H1 (cell line): Measurements from ENCODE around the gene ZNF512. TPM values are rescaled to one million over a fixed set of nuclear protein-coding genes. Genes with fewer than 3 reads are reported as not detected.
"Not testable (repeated sequence)": the region's sequence is repeated elsewhere in the genome, so short reads cannot be mapped to it uniquely, and the experiment has no call there.

Source experiments
- CTCF ChIA-PET: fragments of 300-600 bp; sonication (Branson Sonifier 250); formaldehyde crosslinking; loops from one replicate; lab custom pipeline; 2021; ENCODE audit not compliant: partially characterized antibody; lab: Charles Lee
- POLR2A ChIA-PET: fragments of 300-600 bp; sonication (Branson Sonifier 250); formaldehyde crosslinking; loops from one replicate; lab custom pipeline; 2021; ENCODE audit warnings: inconsistent platforms; ENCODE audit not compliant: partially characterized antibody; lab: Charles Lee
- DNase-seq, 2 experiments: peaks; one replicate each; pipeline versions ENCODE4 v3.0.0 to v3.0.0-alpha.2; 2010 to 2022; ENCODE audit warnings: low spot score in 2 of 2, low read depth in 1 of 2, mixed read lengths in 1 of 2
- FAIRE-seq: peaks from 2 replicates; lab custom pipeline; 2011; peaks lifted over from hg19 to GRCh38; lab: Jason Lieb, UNC
- H2AFZ ChIP-seq: 2 replicates; pipeline ENCODE4 v1.8.1; 2012; ENCODE audit warnings: low read length, inconsistent platforms
- H2AK5ac ChIP-seq: 2 replicates; pipeline ENCODE4 v1.6.1; 2013; ENCODE audit warnings: low read depth, low read length
- H2BK120ac ChIP-seq: replicated peaks from 2 replicates; pipeline ENCODE3; 2013; ENCODE audit warnings: low read depth, low read length, inconsistent platforms
- H2BK12ac ChIP-seq: 2 replicates; pipeline ENCODE4 v1.6.1; 2013; ENCODE audit warnings: low read depth, low read length
- H2BK15ac ChIP-seq: 2 replicates; pipeline ENCODE4 v1.6.1; 2013; ENCODE audit warnings: low read length
- H2BK20ac ChIP-seq: 2 replicates; pipeline ENCODE4 v1.6.1; 2013; ENCODE audit warnings: low read length
- H2BK5ac ChIP-seq: 2 replicates; pipeline ENCODE4 v1.6.1; 2013; ENCODE audit warnings: low read depth, low read length
- H3K14ac ChIP-seq: 2 replicates; pipeline ENCODE4 v1.6.1; 2013; ENCODE audit warnings: inconsistent platforms; ENCODE audit not compliant: insufficient read length
- H3K18ac ChIP-seq: 2 replicates; pipeline ENCODE4 v1.6.1; 2013; ENCODE audit warnings: low read length; ENCODE audit errors: extremely low read depth
- H3K23ac ChIP-seq: 2 replicates; pipeline ENCODE4 v1.6.1; 2013; ENCODE audit warnings: inconsistent platforms; ENCODE audit not compliant: insufficient read length
- H3K23me2 ChIP-seq: 2 replicates; pipeline ENCODE4 v1.6.1; 2013; ENCODE audit warnings: low read depth, low read length
- H3K27ac ChIP-seq: 2 replicates; pipeline ENCODE4 v1.6.1; 2011; ENCODE audit warnings: low read depth, low read length, inconsistent platforms
- H3K27me3 ChIP-seq, 4 experiments: replicated peaks in 1 of 4; 1 replicate in 1 of 4; 2 replicates in 3 of 4; pipeline versions ENCODE4 v1.6.1 to v1.8.1; 2011 to 2013; ENCODE audit warnings: low read length in 3 of 4, mild to moderate bottlenecking in 3 of 4, inconsistent platforms in 2 of 4, mixed read lengths in 2 of 4, moderate library complexity in 1 of 4; ENCODE audit not compliant: control insufficient read depth in 3 of 4, insufficient read depth in 3 of 4; ENCODE audit errors: extremely low read depth in 1 of 4
- H3K36me3 ChIP-seq, 4 experiments: 2 replicates each; pipeline versions ENCODE4 v1.6.1 to v1.8.1; 2011 to 2013; ENCODE audit warnings: mild to moderate bottlenecking in 4 of 4, low read length in 3 of 4, moderate library complexity in 2 of 4, control low read depth in 1 of 4, inconsistent platforms in 1 of 4; ENCODE audit not compliant: insufficient read depth in 4 of 4, control insufficient read depth in 2 of 4
- H3K4ac ChIP-seq: replicated peaks from 2 replicates; pipeline ENCODE3; 2013; ENCODE audit warnings: low read length, low read depth, mixed read lengths, inconsistent platforms; ENCODE audit not compliant: insufficient read length
- H3K4me1 ChIP-seq, 4 experiments: replicated peaks in 1 of 4; 1 replicate in 1 of 4; 2 replicates in 3 of 4; pipeline versions ENCODE4 v1.6.1 to v1.8.1; 2011 to 2013; ENCODE audit warnings: low read length in 3 of 4, inconsistent platforms in 2 of 4, mixed read lengths in 1 of 4; ENCODE audit not compliant: insufficient read depth in 4 of 4, control insufficient read depth in 3 of 4
- H3K4me2 ChIP-seq, 2 experiments: 2 replicates each; pipeline versions ENCODE4 v1.6.1 to v1.8.1; 2011 to 2013; ENCODE audit warnings: low read depth in 2 of 2, low read length in 2 of 2, control low read depth in 1 of 2, inconsistent platforms in 1 of 2, mild to moderate bottlenecking in 1 of 2; ENCODE audit not compliant: insufficient read depth in 1 of 2
- H3K4me3 ChIP-seq, 4 experiments: fragments of 200-600, 300-600 bp in 1 of 4; sonication (generic), shearing (Covaris generic), sonication (Bioruptor Twin) in 1 of 4; 2 replicates each; pipeline versions ENCODE4 v1.5.1 to v1.8.1; 2011 to 2016; ENCODE audit warnings: low read length in 4 of 4, low read depth in 3 of 4, control low read depth in 2 of 4, inconsistent platforms in 2 of 4, mild to moderate bottlenecking in 2 of 4, mixed read lengths in 1 of 4, moderate library complexity in 1 of 4; ENCODE audit not compliant: insufficient read depth in 2 of 4; ENCODE audit errors: extremely low read depth in 1 of 4
- H3K56ac ChIP-seq: replicated peaks from 2 replicates; pipeline ENCODE3; 2013; ENCODE audit warnings: low read depth, mild to moderate bottlenecking, mixed read lengths, low read length, inconsistent platforms; ENCODE audit not compliant: insufficient read length
- H3K79me1 ChIP-seq: 2 replicates; pipeline ENCODE4 v1.6.1; 2013; ENCODE audit warnings: low read depth, low read length, control low read depth
- H3K79me2 ChIP-seq, 2 experiments: 2 replicates each; pipeline versions ENCODE4 v1.6.1 to v1.8.1; 2012 to 2013; ENCODE audit warnings: low read length in 2 of 2, mild to moderate bottlenecking in 2 of 2, inconsistent platforms in 1 of 2; ENCODE audit not compliant: insufficient read depth in 2 of 2, control insufficient read depth in 1 of 2
- H3K9ac ChIP-seq, 4 experiments: replicated peaks in 1 of 4; 1 replicate in 1 of 4; 2 replicates in 3 of 4; pipeline versions ENCODE4 v1.6.1 to v1.8.1; 2011 to 2013; ENCODE audit warnings: low read depth in 3 of 4, low read length in 3 of 4, control low read depth in 2 of 4, mild to moderate bottlenecking in 2 of 4, moderate library complexity in 2 of 4, inconsistent platforms in 1 of 4; ENCODE audit errors: extremely low read depth in 1 of 4
- H3K9me3 ChIP-seq, 2 experiments: 2 replicates each; pipeline versions ENCODE4 v1.6.1 to v1.8.1; 2012 to 2013; ENCODE audit warnings: mild to moderate bottlenecking in 2 of 2, moderate library complexity in 2 of 2, control low read depth in 1 of 2, inconsistent platforms in 1 of 2, low read depth in 1 of 2, low read length in 1 of 2, mixed read lengths in 1 of 2; ENCODE audit not compliant: insufficient read depth in 2 of 2
- H4K20me1 ChIP-seq, 2 experiments: replicated peaks in 1 of 2; 2 replicates each; pipeline versions ENCODE3 to v1.8.1; 2011 to 2013; ENCODE audit warnings: inconsistent platforms in 2 of 2, low read length in 2 of 2, mild to moderate bottlenecking in 1 of 2; ENCODE audit not compliant: insufficient read depth in 2 of 2, control insufficient read depth in 1 of 2
- H4K5ac ChIP-seq: 2 replicates; pipeline ENCODE4 v1.6.1; 2013; ENCODE audit warnings: low read length, low read depth, mixed read lengths, inconsistent platforms; ENCODE audit not compliant: insufficient read length
- H4K8ac ChIP-seq: 2 replicates; pipeline ENCODE4 v1.8.0; 2013; ENCODE audit warnings: mild to moderate bottlenecking, moderate library complexity, low read length, inconsistent platforms; ENCODE audit not compliant: insufficient read depth; ENCODE audit errors: extremely low read depth
- H4K91ac ChIP-seq: replicated peaks from 2 replicates; pipeline ENCODE3; 2013; ENCODE audit warnings: low read length, mixed read lengths, inconsistent platforms; ENCODE audit not compliant: insufficient read length
- EP300 ChIP-seq, 2 experiments: IDR thresholded peaks; 1 replicate in 1 of 2; 2 replicates in 1 of 2; pipeline ENCODE4 v1.6.1; 2011 to 2012; ENCODE audit warnings: low read depth in 2 of 2, low read length in 2 of 2, mild to moderate bottlenecking in 2 of 2, borderline replicate concordance in 1 of 2, inconsistent platforms in 1 of 2, moderate library complexity in 1 of 2
- WGBS, 2 experiments: shearing (Covaris generic) in 1 of 2; methylation state at CpG; one replicate each; pipeline versions ENCODE4 v1.1.6 to v1.1.7; 2013 to 2015; ENCODE audit warnings: low lambda C conversion rate in 2 of 2, mixed read lengths in 2 of 2, inconsistent platforms in 1 of 2, low coverage in 1 of 2, missing lambda C conversion rate in 1 of 2; ENCODE audit not compliant: insufficient replicate concordance in 2 of 2, insufficient coverage in 1 of 2, insufficient read length in 1 of 2; ENCODE audit errors: extremely low coverage in 1 of 2, missing lambda C conversion rate in 1 of 2; 5-methylcytosine and 5-hydroxymethylcytosine counted together
- polyA plus RNA-seq, 7 experiments: library from polyadenylated mRNA; depleted of rRNA in 3 of 7; stranded (reverse) in 5 of 7; unstranded in 2 of 7; fragments of >200 nt in 5 of 7; fragments of 200-250 nt in 2 of 7; gene quantifications; 1 replicate in 5 of 7; 2 replicates in 1 of 7; 4 replicates in 1 of 7; pipeline versions ENCODE4 v1.2.1 to v1.2.3, GENCODE V29; 2011 to 2013; ENCODE audit warnings: missing spikeins in 2 of 7, mixed read lengths in 2 of 7
- total RNA-seq: library from RNA; stranded (reverse); fragmentation: NEBNext Ultra II Directional; extraction: Animal tissue kit (Norgen Biotek cat#: 25700); gene quantifications from 2 replicates; pipeline ENCODE4 v1.2.1, GENCODE V29; 2021

The ZNF512 gene
- total and polyA plus RNA-seq, 2 of the 8 experiments (the other 6 are each of a cell fraction or from before 2014, with no cell fraction given): 17.6 to 37.9 TPM

DNA sequence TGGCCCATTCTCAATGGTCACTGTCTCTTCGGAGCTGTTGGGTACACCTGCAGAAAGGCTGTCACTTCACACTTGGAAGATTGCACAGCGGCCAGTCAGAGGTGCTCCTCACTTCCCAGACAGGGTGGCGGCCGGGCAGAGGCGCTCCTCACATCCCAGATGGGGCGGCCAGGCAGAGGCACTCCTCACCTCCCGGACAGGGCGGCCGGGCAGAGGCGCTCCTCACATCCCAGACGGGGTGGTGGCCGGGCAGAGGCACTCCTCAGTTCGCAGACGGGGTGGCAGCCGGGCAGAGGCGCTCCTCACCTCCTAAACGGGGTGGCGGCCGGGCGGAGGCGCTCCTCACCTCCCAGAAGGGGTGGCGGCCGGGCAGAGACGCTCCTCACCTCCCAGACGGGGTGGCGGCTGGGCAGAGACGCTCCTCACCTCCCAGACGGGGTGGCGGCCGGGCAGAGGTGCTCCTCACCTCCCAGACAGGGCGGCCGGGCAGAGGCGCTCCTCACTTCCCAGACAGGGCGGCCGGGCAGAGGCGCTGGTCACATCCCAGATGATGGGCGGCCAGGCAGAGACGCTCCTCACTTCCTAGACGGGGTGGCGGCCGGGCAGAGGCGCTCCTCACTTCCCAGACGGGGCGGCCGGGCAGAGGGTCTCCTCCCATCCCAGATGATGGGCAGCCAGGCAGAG lies 11.3 kb downstream of the ZNF512 start:
- H3K4me3 ChIP-seq, H4K91ac ChIP-seq, DNase-seq, H2BK5ac ChIP-seq, H2AFZ ChIP-seq, H3K36me3 ChIP-seq, H4K5ac ChIP-seq, H3K14ac ChIP-seq, H3K23me2 ChIP-seq, H2AK5ac ChIP-seq, H2BK20ac ChIP-seq, H3K4me2 ChIP-seq, H3K27ac ChIP-seq, H3K27me3 ChIP-seq, H2BK15ac ChIP-seq, H3K18ac ChIP-seq, CTCF ChIA-PET, H3K4me1 ChIP-seq, H3K79me1 ChIP-seq, H3K56ac ChIP-seq, H2BK12ac ChIP-seq, H3K4ac ChIP-seq, H3K9ac ChIP-seq, POLR2A ChIA-PET, H4K20me1 ChIP-seq, FAIRE-seq, H2BK120ac ChIP-seq, H4K8ac ChIP-seq, H3K23ac ChIP-seq: not testable (repeated sequence)
- WGBS, 2 experiments: 94% methylated on average over 28 of the region's 45 CpGs; no CpG with 5 or more reads in 1 of the 2 experiments
- peaks cover 22 to 69% of the 10 kb centered on the region in 2 experiments for H3K79me2 ChIP-seq
- TF ChIP-seq EP300 (IDR thresholded peaks at IDR 0.05; ENCODE audit: borderline replicate concordance in 1 of 2, low read depth in 2 of 2, low read length in 2 of 2): peak in 1 of 2 experiments; percentile 16; a peak in 1 of 3 replicates
- H3K9me3 ChIP-seq: peaks cover 6 to 25% of the 10 kb centered on the region in 2 experiments; a peak in 3 of 4 replicates
